GM23338 (cell line): ENCODE data around the gene RPL31. TPM values are rescaled to one million over a fixed set of nuclear protein-coding genes. Genes with fewer than 3 reads are reported as not detected.

Experiments
- ATAC-seq: fragments of 200-7000 bp; cut with Tn5 transposase; 3 replicates; pipeline ENCODE4 v1.9.1; 2020
- DNase-seq: peaks from one replicate; pipeline ENCODE4 v3.0.0-alpha.2; 2015; ENCODE audit warnings: low spot score
- H2AFZ ChIP-seq: fragments of 200-600 bp; sonication (generic); 2 replicates; pipeline ENCODE4 v1.8.0; 2016; ENCODE audit warnings: antibody characterized with exemption, mild to moderate bottlenecking, moderate library complexity
- H3F3A ChIP-seq: fragments of 200-600 bp; sonication (generic); replicated peaks from 2 replicates; pipeline ENCODE4 v1.8.0; 2017; ENCODE audit warnings: antibody characterized with exemption, mixed run types, low read depth
- H3K27ac ChIP-seq: fragments of 200-600 bp; sonication (generic); 2 replicates; pipeline ENCODE4 v1.6.1; 2016; ENCODE audit warnings: low read depth
- H3K27me3 ChIP-seq: fragments of 200-600 bp; sonication (generic); 2 replicates; pipeline ENCODE4 v1.8.0; 2016; ENCODE audit warnings: mild to moderate bottlenecking, mixed run types, moderate library complexity; ENCODE audit not compliant: insufficient read depth
- H3K36me3 ChIP-seq: fragments of 200-600 bp; sonication (generic); 2 replicates; pipeline ENCODE4 v1.8.0; 2016; ENCODE audit warnings: mild to moderate bottlenecking; ENCODE audit not compliant: insufficient read depth
- H3K4me1 ChIP-seq: fragments of 200-600 bp; sonication (generic); 2 replicates; pipeline ENCODE4 v1.8.0; 2016; ENCODE audit warnings: mild to moderate bottlenecking, moderate library complexity; ENCODE audit not compliant: insufficient read depth
- H3K4me2 ChIP-seq: fragments of 200-600 bp; sonication (generic); 2 replicates; pipeline ENCODE4 v1.7.1; 2017; ENCODE audit warnings: mixed run types
- H3K4me3 ChIP-seq: fragments of 200-600 bp; sonication (generic); 2 replicates; pipeline ENCODE4 v1.6.1; 2016; ENCODE audit warnings: mixed run types
- H3K79me2 ChIP-seq: fragments of 200-600 bp; sonication (generic); replicated peaks from 2 replicates; pipeline ENCODE4 v1.8.0; 2017; ENCODE audit warnings: mild to moderate bottlenecking; ENCODE audit not compliant: insufficient read depth
- H3K9me2 ChIP-seq: fragments of 200-600 bp; sonication (generic); 2 replicates; pipeline ENCODE4 v1.8.0; 2017; ENCODE audit not compliant: insufficient read depth
- H4K20me1 ChIP-seq: fragments of 200-600 bp; sonication (generic); replicated peaks from 2 replicates; pipeline ENCODE4 v1.8.0; 2017; ENCODE audit warnings: mild to moderate bottlenecking; ENCODE audit not compliant: insufficient read depth
- H3K27ac Mint-ChIP-seq: 2 replicates; pipeline ENCODE4 v1.8.0; 2020; ENCODE audit warnings: inconsistent platforms, mild to moderate bottlenecking, moderate library complexity, mixed read lengths
- H3K27me3 Mint-ChIP-seq: 3 replicates; pipeline ENCODE4 v1.8.0; 2022; ENCODE audit warnings: low read depth, mild to moderate bottlenecking, moderate library complexity, mixed read lengths, inconsistent platforms; ENCODE audit not compliant: insufficient read depth, poor library complexity
- H3K36me3 Mint-ChIP-seq: 3 replicates; pipeline ENCODE4 v1.8.0; 2021; ENCODE audit warnings: low read depth, mild to moderate bottlenecking, inconsistent platforms, moderate library complexity, mixed read lengths
- H3K4me1 Mint-ChIP-seq: 3 replicates; pipeline ENCODE4 v1.8.0; 2020; ENCODE audit warnings: mild to moderate bottlenecking, inconsistent platforms, mixed read lengths
- H3K4me3 Mint-ChIP-seq: 3 replicates; pipeline ENCODE4 v1.8.0; 2021; ENCODE audit warnings: moderate library complexity, mild to moderate bottlenecking, inconsistent platforms, mixed read lengths
- H3K9me3 Mint-ChIP-seq: 3 replicates; pipeline ENCODE4 v1.8.0; 2020; ENCODE audit warnings: moderate library complexity, mild to moderate bottlenecking, inconsistent platforms, mixed read lengths
- JUNB ChIP-seq: IDR thresholded peaks from one replicate; pipeline ENCODE4 v1.6.1; 2016; ENCODE audit warnings: antibody characterized with exemption; ENCODE audit not compliant: unreplicated experiment
- POLR2AphosphoS5 ChIP-seq: IDR thresholded peaks from 2 replicates; pipeline ENCODE4 v1.6.1; 2016; ENCODE audit warnings: antibody characterized with exemption, low read depth
- STAT1 ChIP-seq: IDR thresholded peaks from one replicate; pipeline ENCODE4 v1.6.1; 2016; ENCODE audit warnings: antibody characterized with exemption; ENCODE audit not compliant: unreplicated experiment
- polyA plus RNA-seq: library from polyadenylated mRNA; unstranded; fragments of >200 nt; fragmentation: Nextera tagmentation; extraction: Ambion mirVana; gene quantifications from 2 replicates; pipeline ENCODE4 v1.2.1, GENCODE V29; 2016
- total RNA-seq: library from RNA; depleted of rRNA; stranded (reverse); fragments of >200 nt; shearing (Covaris generic); gene quantifications from 2 replicates; pipeline ENCODE4 v1.2.3, GENCODE V29; 2014
- TF ChIP-seq, protein P1 (sequence below): fragments of 250-450 bp; sonication (Bioruptor Pico); IDR thresholded peaks from 2 replicates; pipeline ENCODE4 v1.5.0; 2020; ENCODE audit warnings: mild to moderate bottlenecking, moderate library complexity
- TF ChIP-seq, protein P2 (sequence below): IDR thresholded peaks from one replicate; pipeline ENCODE4 v1.6.1; 2018; ENCODE audit warnings: antibody characterized with exemption; ENCODE audit not compliant: unreplicated experiment
- TF ChIP-seq, protein P3 (sequence below), 2 experiments: fragments of 200-600 bp in 1 of 2; sonication (generic) in 1 of 2; conservative IDR thresholded peaks; 2 replicates each; pipeline versions ENCODE4 v1.5.1 to v1.6.1; 2016 to 2017; ENCODE audit warnings: antibody characterized with exemption in 2 of 2, low read depth in 2 of 2, mild to moderate bottlenecking in 2 of 2, moderate library complexity in 1 of 2

The RPL31 gene
- total and polyA plus RNA-seq, 2 experiments from 2014 or later: 819 to 3,213 TPM

DNA sequence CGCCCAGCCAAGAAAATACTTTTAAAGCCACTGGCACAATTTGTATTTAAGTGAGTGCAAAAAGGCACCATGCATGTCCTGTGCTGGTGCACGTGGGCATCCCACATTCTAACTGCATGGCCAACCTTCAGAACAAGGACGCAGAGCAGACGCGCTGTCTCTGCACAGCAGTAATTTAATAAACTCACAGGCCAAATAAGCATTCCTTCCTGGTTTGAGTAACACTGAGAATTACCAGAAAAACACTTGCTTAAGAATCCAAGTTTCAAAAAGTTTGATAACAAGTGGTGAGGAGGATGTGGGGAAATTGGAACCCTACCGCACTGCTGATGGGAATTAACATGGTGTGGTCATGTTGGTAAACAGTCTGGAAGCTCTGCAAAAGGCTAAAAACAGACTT, 38.7 kb downstream of the RPL31 start (continued):
- TF ChIP-seq, protein P1, sequence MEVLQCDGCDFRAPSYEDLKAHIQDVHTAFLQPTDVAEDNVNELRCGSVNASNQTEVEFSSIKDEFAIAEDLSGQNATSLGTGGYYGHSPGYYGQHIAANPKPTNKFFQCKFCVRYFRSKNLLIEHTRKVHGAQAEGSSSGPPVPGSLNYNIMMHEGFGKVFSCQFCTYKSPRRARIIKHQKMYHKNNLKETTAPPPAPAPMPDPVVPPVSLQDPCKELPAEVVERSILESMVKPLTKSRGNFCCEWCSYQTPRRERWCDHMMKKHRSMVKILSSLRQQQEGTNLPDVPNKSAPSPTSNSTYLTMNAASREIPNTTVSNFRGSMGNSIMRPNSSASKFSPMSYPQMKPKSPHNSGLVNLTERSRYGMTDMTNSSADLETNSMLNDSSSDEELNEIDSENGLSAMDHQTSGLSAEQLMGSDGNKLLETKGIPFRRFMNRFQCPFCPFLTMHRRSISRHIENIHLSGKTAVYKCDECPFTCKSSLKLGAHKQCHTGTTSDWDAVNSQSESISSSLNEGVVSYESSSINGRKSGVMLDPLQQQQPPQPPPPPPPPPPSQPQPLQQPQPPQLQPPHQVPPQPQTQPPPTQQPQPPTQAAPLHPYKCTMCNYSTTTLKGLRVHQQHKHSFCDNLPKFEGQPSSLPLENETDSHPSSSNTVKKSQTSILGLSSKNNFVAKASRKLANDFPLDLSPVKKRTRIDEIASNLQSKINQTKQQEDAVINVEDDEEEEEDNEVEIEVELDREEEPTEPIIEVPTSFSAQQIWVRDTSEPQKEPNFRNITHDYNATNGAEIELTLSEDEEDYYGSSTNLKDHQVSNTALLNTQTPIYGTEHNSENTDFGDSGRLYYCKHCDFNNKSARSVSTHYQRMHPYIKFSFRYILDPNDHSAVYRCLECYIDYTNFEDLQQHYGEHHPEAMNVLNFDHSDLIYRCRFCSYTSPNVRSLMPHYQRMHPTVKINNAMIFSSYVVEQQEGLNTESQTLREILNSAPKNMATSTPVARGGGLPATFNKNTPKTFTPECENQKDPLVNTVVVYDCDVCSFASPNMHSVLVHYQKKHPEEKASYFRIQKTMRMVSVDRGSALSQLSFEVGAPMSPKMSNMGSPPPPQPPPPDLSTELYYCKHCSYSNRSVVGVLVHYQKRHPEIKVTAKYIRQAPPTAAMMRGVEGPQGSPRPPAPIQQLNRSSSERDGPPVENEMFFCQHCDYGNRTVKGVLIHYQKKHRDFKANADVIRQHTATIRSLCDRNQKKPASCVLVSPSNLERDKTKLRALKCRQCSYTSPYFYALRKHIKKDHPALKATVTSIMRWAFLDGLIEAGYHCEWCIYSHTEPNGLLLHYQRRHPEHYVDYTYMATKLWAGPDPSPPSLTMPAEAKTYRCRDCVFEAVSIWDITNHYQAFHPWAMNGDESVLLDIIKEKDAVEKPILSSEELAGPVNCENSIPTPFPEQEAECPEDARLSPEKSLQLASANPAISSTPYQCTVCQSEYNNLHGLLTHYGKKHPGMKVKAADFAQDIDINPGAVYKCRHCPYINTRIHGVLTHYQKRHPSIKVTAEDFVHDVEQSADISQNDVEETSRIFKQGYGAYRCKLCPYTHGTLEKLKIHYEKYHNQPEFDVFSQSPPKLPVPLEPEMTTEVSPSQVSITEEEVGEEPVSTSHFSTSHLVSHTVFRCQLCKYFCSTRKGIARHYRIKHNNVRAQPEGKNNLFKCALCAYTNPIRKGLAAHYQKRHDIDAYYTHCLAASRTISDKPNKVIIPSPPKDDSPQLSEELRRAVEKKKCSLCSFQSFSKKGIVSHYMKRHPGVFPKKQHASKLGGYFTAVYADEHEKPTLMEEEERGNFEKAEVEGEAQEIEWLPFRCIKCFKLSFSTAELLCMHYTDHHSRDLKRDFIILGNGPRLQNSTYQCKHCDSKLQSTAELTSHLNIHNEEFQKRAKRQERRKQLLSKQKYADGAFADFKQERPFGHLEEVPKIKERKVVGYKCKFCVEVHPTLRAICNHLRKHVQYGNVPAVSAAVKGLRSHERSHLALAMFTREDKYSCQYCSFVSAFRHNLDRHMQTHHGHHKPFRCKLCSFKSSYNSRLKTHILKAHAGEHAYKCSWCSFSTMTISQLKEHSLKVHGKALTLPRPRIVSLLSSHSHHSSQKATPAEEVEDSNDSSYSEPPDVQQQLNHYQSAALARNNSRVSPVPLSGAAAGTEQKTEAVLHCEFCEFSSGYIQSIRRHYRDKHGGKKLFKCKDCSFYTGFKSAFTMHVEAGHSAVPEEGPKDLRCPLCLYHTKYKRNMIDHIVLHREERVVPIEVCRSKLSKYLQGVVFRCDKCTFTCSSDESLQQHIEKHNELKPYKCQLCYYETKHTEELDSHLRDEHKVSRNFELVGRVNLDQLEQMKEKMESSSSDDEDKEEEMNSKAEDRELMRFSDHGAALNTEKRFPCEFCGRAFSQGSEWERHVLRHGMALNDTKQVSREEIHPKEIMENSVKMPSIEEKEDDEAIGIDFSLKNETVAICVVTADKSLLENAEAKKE: no peak
- TF ChIP-seq JUNB: no peak
- no peak for TF ChIP-seq STAT1
- no peak for TF ChIP-seq POLR2AphosphoS5

DNA sequence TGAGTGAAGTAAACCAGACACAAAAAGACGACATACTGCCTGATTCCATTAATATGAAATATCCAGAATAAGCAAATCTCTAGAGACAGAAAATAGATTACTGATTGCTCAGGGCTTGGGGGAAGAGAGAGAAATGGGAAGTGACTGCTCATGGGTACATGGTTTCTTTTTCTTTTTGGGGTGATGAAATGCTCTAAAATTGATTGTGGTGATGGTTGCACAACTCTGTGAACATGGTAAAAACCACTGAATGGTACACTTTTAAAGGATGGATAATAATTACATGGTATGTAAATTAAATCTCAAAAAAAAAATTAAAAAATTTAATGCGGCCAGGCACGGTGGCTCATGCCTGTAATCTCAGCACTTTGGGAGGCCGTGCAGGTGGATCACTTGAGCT, 39.3 kb downstream of the RPL31 start:
- H3F3A ChIP-seq: no peaks in the 10 kb centered on the region
- Mint-ChIP-seq H3K4me1 (peaks cover 17% of the 10 kb centered on the region), H3K9me3 (no peaks in the 10 kb centered on the region), H3K27ac (no peak overlapping the region), H3K27me3 (peaks cover 4% of the 10 kb centered on the region), H3K36me3 (peaks cover 32% of the 10 kb centered on the region), H3K4me3 (no peak overlapping the region)
- H3K4me1 ChIP-seq: no peaks in the 10 kb centered on the region
- no peaks in the 10 kb centered on the region for H3K9me2 ChIP-seq
- H3K4me2 ChIP-seq: no peak overlapping the region
- no peaks in the 10 kb centered on the region; the same call in 1 of the 2 replicates for H3K36me3 ChIP-seq
- H3K27ac ChIP-seq: no peak overlapping the region
- ATAC-seq (no peak), DNase-seq (no peak)
- no peaks in the 10 kb centered on the region for H3K27me3 ChIP-seq
- H2AFZ ChIP-seq: no peak overlapping the region
- H3K79me2 ChIP-seq: no peaks in the 10 kb centered on the region
- H4K20me1 ChIP-seq: no peaks in the 10 kb centered on the region
- H3K4me3 ChIP-seq: no peak overlapping the region
- TF ChIP-seq JUNB (no peak), POLR2AphosphoS5 (no peak), STAT1 (no peak)
- TF ChIP-seq, protein P2, sequence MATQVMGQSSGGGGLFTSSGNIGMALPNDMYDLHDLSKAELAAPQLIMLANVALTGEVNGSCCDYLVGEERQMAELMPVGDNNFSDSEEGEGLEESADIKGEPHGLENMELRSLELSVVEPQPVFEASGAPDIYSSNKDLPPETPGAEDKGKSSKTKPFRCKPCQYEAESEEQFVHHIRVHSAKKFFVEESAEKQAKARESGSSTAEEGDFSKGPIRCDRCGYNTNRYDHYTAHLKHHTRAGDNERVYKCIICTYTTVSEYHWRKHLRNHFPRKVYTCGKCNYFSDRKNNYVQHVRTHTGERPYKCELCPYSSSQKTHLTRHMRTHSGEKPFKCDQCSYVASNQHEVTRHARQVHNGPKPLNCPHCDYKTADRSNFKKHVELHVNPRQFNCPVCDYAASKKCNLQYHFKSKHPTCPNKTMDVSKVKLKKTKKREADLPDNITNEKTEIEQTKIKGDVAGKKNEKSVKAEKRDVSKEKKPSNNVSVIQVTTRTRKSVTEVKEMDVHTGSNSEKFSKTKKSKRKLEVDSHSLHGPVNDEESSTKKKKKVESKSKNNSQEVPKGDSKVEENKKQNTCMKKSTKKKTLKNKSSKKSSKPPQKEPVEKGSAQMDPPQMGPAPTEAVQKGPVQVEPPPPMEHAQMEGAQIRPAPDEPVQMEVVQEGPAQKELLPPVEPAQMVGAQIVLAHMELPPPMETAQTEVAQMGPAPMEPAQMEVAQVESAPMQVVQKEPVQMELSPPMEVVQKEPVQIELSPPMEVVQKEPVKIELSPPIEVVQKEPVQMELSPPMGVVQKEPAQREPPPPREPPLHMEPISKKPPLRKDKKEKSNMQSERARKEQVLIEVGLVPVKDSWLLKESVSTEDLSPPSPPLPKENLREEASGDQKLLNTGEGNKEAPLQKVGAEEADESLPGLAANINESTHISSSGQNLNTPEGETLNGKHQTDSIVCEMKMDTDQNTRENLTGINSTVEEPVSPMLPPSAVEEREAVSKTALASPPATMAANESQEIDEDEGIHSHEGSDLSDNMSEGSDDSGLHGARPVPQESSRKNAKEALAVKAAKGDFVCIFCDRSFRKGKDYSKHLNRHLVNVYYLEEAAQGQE: no peak
- TF ChIP-seq, protein P3, sequence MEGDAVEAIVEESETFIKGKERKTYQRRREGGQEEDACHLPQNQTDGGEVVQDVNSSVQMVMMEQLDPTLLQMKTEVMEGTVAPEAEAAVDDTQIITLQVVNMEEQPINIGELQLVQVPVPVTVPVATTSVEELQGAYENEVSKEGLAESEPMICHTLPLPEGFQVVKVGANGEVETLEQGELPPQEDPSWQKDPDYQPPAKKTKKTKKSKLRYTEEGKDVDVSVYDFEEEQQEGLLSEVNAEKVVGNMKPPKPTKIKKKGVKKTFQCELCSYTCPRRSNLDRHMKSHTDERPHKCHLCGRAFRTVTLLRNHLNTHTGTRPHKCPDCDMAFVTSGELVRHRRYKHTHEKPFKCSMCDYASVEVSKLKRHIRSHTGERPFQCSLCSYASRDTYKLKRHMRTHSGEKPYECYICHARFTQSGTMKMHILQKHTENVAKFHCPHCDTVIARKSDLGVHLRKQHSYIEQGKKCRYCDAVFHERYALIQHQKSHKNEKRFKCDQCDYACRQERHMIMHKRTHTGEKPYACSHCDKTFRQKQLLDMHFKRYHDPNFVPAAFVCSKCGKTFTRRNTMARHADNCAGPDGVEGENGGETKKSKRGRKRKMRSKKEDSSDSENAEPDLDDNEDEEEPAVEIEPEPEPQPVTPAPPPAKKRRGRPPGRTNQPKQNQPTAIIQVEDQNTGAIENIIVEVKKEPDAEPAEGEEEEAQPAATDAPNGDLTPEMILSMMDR (conservative IDR thresholded peaks at IDR 0.05; ENCODE audit: low read depth in 2 of 2): no peak
